HG02884 (cell line): ENCODE data around the gene STK35.
"Not testable (repeated sequence)": the region's sequence is repeated elsewhere in the genome, so short reads cannot be mapped to it uniquely, and the experiment has no call there.

ENCODE experiments used
- ATAC-seq: cut with Tn5 transposase; IDR thresholded peaks from one replicate; pipeline ENCODE4 v1.9.1; 2021; ENCODE audit warnings: mild to moderate bottlenecking, moderate library complexity; ENCODE audit not compliant: unreplicated experiment

Gene STK35

DNA sequence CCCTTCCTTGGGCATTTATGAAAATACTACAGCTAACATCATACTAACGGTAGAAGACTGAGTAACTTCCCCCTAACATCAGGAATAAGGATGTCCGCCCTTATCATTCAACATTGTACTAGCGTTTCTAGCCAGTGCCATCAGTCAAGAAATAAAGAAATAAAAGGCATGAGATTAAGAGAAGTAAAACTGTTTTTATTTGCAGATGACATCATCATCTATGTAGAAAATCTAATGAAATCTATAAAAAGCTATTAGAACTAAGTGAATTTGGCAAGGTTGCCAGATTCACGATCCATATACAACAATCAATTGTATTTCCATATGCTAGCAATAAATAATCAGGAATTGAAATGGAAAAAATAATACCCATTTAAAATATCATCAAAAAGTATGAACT, 54.6 kb downstream of the STK35 start:
- no peak for ATAC-seq

- no peak for ATAC-seq
Observed at GRCh38 chr20:2156666-2157624, 55.3 kb downstream of the STK35 start.

GRCh38 chr20:2162125-2162822, 60.6 kb downstream of the STK35 start:
- no peak for ATAC-seq

GRCh38 chr20:2162823-2163166, 61.2 kb downstream of the STK35 start:
- ATAC-seq: no peak

DNA sequence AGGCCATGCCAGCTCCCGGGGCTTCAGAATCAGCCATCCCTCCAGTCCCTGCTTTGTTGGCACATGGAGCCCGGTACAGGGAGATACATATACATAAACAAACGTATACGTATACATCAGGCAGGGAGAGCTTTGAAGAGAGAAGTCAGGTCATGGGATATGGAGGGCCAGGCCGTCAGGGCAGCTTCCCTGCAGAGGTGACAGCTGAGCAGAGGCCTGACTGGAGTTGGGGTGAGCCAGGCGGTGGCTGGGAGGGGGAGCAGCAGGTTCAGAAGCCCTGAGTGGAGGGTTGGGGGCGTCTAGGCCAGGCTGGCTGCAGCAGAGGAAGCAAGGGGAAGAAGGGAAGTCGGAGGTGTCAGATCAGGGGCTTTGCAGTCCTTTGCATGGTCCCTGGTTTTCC, 61.7 kb downstream of the STK35 start:
- ATAC-seq: no peak

GRCh38 chr20:2163757-2164156, 62.1 kb downstream of the STK35 start:
- ATAC-seq: no peak

GRCh38 chr20:2164421-2164820, 62.8 kb downstream of the STK35 start:
- ATAC-seq: no peak

DNA sequence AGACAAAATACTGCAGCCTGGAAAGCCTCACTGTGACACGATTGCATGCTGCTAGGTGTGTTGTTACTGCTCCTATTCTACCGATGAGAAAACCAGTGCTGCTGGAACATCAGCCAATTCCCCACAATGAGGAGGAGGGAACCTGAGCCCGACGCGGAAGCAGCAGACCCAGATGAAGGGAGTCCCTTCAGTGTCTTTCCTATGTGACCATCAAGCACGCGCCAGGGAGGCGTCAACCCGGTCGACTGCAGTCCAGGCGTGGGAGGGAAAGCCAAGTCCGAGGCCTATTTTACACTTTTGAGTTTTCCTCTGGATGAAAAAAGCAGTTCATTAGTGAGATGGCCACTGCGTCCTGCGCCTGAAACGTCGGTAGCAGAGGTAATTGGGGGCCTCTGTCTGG, 63.3 kb downstream of the STK35 start:
- ATAC-seq: no peak

- ATAC-seq: no peak
Observed at GRCh38 chr20:2165871-2166270, 64.2 kb downstream of the STK35 start.

GRCh38 chr20:2167112-2167511, 65.5 kb downstream of the STK35 start:
- no peak for ATAC-seq

GRCh38 chr20:2168946-2169345, 67.3 kb downstream of the STK35 start:
- no peak for ATAC-seq

DNA sequence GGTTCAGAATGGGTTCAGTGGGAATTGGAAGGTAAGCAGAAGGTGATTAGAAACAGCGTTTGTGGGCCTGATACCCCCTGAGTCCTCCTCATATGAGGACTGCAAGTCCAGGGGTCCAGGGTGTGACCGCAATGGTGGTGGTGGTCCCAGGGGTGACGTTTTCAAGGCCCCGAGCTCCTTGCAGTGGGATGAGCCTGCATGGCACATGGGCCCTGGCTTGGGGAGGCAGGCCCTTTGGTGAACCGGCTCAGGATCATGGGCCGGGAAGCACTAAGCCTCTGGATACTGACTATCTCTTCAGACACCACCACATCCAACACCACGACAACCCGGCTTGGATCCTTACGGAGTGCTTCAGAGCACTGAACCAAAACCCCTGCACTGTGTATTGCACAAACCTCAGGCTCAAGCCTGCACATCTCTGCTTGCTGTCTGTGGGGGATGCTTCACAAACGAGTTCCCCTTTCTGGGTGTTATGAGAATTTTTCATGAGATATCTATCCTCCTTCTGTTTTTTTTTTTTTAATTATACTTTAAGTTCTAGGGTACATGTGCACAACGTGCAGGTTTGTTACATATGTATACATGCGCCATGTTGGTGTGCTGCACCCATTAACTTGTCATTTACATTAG, 67.9 kb downstream of the STK35 start:
- ATAC-seq: no peak

GRCh38 chr20:2170404-2170803, 68.8 kb downstream of the STK35 start:
- ATAC-seq: no peak

GRCh38 chr20:2171266-2171790, 69.7 kb downstream of the STK35 start:
- no peak for ATAC-seq

DNA sequence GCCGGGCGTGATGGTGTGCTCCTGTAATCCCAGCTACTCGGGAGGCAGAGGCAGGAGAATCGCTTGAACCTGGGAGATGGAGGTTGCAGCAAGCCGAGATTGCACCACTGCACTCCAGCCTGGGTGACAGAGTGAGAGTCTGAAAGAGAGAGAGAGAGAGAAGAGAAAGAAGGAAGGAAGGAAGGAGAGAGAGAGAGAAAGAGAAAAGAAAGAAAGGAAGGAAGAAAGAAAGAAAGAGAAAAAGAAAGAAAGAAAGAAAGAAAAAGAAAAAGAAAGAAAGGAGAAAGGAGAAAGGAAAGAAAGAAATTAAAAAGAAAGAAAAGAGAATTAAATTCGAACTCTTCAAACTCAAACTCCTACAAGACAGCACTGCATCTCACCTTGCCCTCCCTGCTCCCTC, 70.2 kb downstream of the STK35 start:
- ATAC-seq: not testable (repeated sequence)

DNA sequence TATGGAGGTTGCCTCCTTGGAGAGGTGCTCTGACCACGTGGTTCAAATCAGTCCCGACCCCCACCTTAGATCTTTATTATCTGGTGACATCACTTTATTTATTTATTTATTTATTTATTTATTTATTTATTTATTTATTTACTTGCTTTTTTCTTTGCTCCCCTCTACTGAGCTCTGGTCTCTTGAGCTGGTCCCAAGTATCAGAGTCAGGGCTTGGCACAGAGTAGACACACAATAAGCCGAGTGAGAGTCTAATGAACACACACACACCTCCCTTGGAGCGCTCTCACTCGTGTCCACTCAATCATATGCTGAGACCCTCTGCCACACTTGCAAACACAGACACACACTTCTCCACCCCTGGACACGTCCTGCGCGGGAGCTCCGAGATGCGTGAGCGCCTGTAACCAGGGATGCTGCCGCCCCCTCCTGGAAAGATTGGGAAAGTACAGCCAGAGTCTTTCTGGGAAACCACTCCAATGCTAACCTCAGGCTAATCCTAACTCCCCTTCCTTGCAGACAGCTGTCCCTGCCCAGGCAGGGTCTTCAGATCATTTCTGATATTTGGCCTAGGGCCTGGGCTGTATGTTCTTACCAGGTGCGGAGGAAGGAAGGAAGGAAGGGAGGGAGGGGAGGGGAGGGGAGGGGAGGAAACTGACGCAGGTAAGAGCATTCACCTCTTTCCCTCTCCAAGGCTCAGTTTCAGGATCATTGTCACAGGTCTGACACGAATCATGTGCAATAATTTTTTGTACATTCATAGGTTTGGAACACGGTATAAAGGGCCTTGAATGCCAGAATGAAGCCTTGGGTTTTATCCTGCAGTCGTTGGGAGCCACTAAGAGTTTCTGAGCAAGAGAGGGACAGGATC, 70.9 kb downstream of the STK35 start:
- ATAC-seq: no peak

DNA sequence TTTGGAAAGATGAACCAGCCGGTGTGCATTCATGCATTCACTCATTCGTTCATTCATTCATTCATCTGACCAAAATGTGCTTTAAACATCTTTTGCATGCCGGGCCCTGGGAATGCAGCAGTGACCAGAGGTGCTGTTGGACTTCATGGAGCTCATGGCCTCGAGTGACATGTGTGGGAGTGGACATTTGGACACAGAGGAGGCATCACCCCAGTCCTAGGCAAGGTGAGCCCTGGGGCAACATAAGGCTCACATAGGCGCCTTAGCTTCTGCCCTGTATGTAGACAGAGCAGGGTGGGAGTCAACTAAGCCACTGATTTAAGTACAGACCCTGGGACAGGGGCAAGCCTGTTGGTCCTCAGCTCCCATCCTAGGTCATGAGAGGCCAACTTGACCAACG, 71.6 kb downstream of the STK35 start:
- no peak for ATAC-seq

DNA sequence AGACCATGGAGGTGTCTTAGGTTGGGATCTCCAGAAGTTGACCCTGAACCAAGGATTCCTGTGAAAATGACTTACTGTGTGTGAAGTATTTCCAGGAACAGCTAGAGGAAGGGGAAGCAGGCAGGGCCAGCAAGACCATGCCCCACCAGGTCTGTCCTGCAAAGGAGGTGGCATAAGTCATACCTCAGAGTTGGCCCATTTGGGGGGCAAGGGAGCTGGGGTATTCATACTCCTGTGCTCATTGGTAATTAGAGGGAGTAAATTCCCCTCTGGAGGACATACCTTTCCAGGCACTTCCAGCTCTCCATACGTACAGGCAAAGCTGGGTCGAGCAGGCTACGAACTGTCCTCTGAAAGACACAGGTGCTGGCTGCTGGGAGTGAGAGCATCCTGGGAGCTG, 72.4 kb downstream of the STK35 start:
- no peak for ATAC-seq

- ATAC-seq: no peak
Observed at GRCh38 chr20:2176946-2177345, 75.3 kb downstream of the STK35 start.
